K562 (cell line): ENCODE measurements around the gene ERCC1. TPM values are rescaled to one million over a fixed set of nuclear protein-coding genes. Genes with fewer than 3 reads are reported as not detected.
A peak's percentile ranks its signal among the peaks of the same experiment; 100 is the strongest.

Experiments
- ATAC-seq: fragments of 200-7000 bp; cut with Tn5 transposase; 3 replicates; pipeline ENCODE4 v1.9.1; 2020; ENCODE audit warnings: moderate library complexity
- BruUV-seq: library from RNA; stranded (reverse); fragments of 400-500 nt; replicated peaks from 2 replicates; lab custom pipeline; 2021; lab: Mats Ljungman, UMichigan
- CTCF ChIA-PET: fragments of 300-600 bp; formaldehyde crosslinking; extraction: SDS; loops from one replicate; lab custom pipeline; 2021; ENCODE audit warnings: low intra/inter-chr PET ratio; lab: Yijun Ruan, JAX
- POLR2A ChIA-PET: fragments of 300-600, 350-650 bp; sonication (Branson Sonifier 250); formaldehyde crosslinking; extraction: SDS; loops from one replicate; lab custom pipeline; 2021; ENCODE audit warnings: antibody characterized with exemption, inconsistent platforms; lab: Yijun Ruan, JAX
- DNase-seq, 4 experiments: peaks; one replicate each; pipeline versions ENCODE4 v3.0.0 to v3.0.0-alpha.2; 2011 to 2018; ENCODE audit warnings: low spot score in 3 of 4, mixed read lengths in 3 of 4; ENCODE audit errors: extremely low read depth in 1 of 4
- FAIRE-seq: peaks from 2 replicates; lab custom pipeline; 2011; peaks lifted over from hg19 to GRCh38; lab: Jason Lieb, UNC
- H2AFZ ChIP-seq: 2 replicates; pipeline ENCODE4 v1.6.0; 2011; ENCODE audit warnings: low read depth, low read length, control low read depth, inconsistent platforms
- H3K27ac ChIP-seq: fragments of 200-600 bp; 3 replicates; pipeline ENCODE4 v1.8.0; 2011; ENCODE audit warnings: low read depth, mild to moderate bottlenecking, control low read depth, inconsistent platforms, low read length, moderate library complexity, mixed read lengths; ENCODE audit errors: extremely low read depth
- H3K27me3 ChIP-seq, 2 experiments: fragments of 300-600 bp in 1 of 2; 2 replicates in 1 of 2; 3 replicates in 1 of 2; pipeline versions ENCODE4 v1.6.0 to v1.8.0; 2011; ENCODE audit warnings: inconsistent platforms in 2 of 2, low read length in 2 of 2, mild to moderate bottlenecking in 1 of 2, mixed read lengths in 1 of 2, moderate library complexity in 1 of 2; ENCODE audit not compliant: control insufficient read depth in 2 of 2, insufficient read depth in 2 of 2
- H3K36me3 ChIP-seq: fragments of 300-600 bp; 3 replicates; pipeline ENCODE4 v1.8.0; 2011; ENCODE audit warnings: mild to moderate bottlenecking, low read length, inconsistent platforms; ENCODE audit not compliant: control insufficient read depth, insufficient read depth
- H3K4me1 ChIP-seq, 2 experiments: fragments of 200-600 bp in 1 of 2; replicated peaks in 1 of 2; 2 replicates in 1 of 2; 3 replicates in 1 of 2; pipeline versions ENCODE4 v1.5.1 to v1.8.0; 2011; ENCODE audit warnings: inconsistent platforms in 2 of 2, low read length in 2 of 2, mild to moderate bottlenecking in 1 of 2, mixed read lengths in 1 of 2, moderate library complexity in 1 of 2; ENCODE audit not compliant: control insufficient read depth in 2 of 2, insufficient read depth in 2 of 2
- H3K4me2 ChIP-seq: 2 replicates; pipeline ENCODE4 v1.6.1; 2011; ENCODE audit warnings: low read length, control low read depth, inconsistent platforms, mixed read lengths; ENCODE audit not compliant: insufficient read depth
- H3K4me3 ChIP-seq: fragments of 200-600 bp; sonication (generic), shearing (Covaris generic); 2 replicates; pipeline ENCODE4 v1.5.1; 2016; ENCODE audit warnings: control low read depth, inconsistent platforms
- H3K79me2 ChIP-seq: fragments of 200-600 bp; 3 replicates; pipeline ENCODE4 v1.8.0; 2011; ENCODE audit warnings: low read length, inconsistent platforms; ENCODE audit not compliant: control insufficient read depth, insufficient read depth
- H3K9ac ChIP-seq, 2 experiments: 2 replicates each; pipeline versions ENCODE4 v1.6.0 to v1.6.1; 2011; ENCODE audit warnings: low read depth in 2 of 2, low read length in 2 of 2, control low read depth in 1 of 2, inconsistent platforms in 1 of 2, mild to moderate bottlenecking in 1 of 2, mixed read lengths in 1 of 2; ENCODE audit not compliant: insufficient read depth in 1 of 2
- H3K9me1 ChIP-seq: one replicate; pipeline ENCODE4 v1.6.0; 2011; ENCODE audit warnings: inconsistent platforms, mild to moderate bottlenecking, low read length, moderate library complexity; ENCODE audit not compliant: control insufficient read depth, insufficient read depth
- H3K9me3 ChIP-seq: replicated peaks from 2 replicates; pipeline ENCODE4 v1.5.1; 2011; ENCODE audit warnings: low read depth, low read length, inconsistent platforms; ENCODE audit not compliant: control insufficient read depth, insufficient read depth
- H4K20me1 ChIP-seq: replicated peaks from 2 replicates; pipeline ENCODE4 v1.6.1; 2011; ENCODE audit warnings: low read length, inconsistent platforms, mixed read lengths; ENCODE audit not compliant: control insufficient read depth, insufficient read depth
- ADNP ChIP-seq: fragments of 200-800 bp; sonication (Bioruptor generic); IDR thresholded peaks from 2 replicates; pipeline ENCODE4 v1.6.1; 2016; ENCODE audit warnings: missing genetic modification characterization, missing compliant biosample characterization
- CHCHD3 ChIP-seq: fragments of 250-450 bp; sonication (Bioruptor Pico); IDR thresholded peaks from 2 replicates; pipeline ENCODE4 v2.1.2; 2022; ENCODE audit warnings: mild to moderate bottlenecking
- DACH1 ChIP-seq: fragments of 450-650 bp; IDR thresholded peaks from 2 replicates; pipeline ENCODE4 v1.6.1; 2018; ENCODE audit not compliant: partially characterized antibody
- MLLT1 ChIP-seq, 2 experiments: fragments of 450-650 bp; IDR thresholded peaks; 2 replicates each; pipeline ENCODE4 v1.6.1; 2016
- WGBS: fragments of 100-300 bp; shearing (Covaris generic); methylation state at CpG from one replicate; pipeline ENCODE4 v1.1.6; 2016; ENCODE audit warnings: low coverage, mixed read lengths; ENCODE audit not compliant: insufficient coverage; ENCODE audit errors: missing lambda C conversion rate; 5-methylcytosine and 5-hydroxymethylcytosine counted together
- in situ Hi-C: fragments of 300-500 bp; cut with MboI; formaldehyde crosslinking; loops from 4 replicates; pipeline ENCODE4 v1.15.0; 2018; ENCODE audit warnings: inconsistent platforms, mixed read lengths
- intact Hi-C: fragments of 100-400 bp; cut with micrococcal nuclease; formaldehyde crosslinking; loops from 2 replicates; pipeline ENCODE4 v1.14.2; 2022
- polyA plus RNA-seq, 8 experiments: library from polyadenylated mRNA; depleted of rRNA in 4 of 8; stranded (reverse) in 5 of 8; unstranded in 3 of 8; fragments of >200 nt; fragmentation: Nextera tagmentation in 2 of 8; fragmentation: Illumina TruSeq in 1 of 8; extraction: Ambion mirVana in 2 of 8; extraction: Trizol in 1 of 8; gene quantifications; 2 replicates each; pipeline versions ENCODE4 v1.2.1 to v1.2.3, GENCODE V29; 2011 to 2014; ENCODE audit warnings: inconsistent platforms in 1 of 8, missing spikeins in 1 of 8
- total RNA-seq, 7 experiments: library from RNA; depleted of rRNA in 6 of 7; stranded (reverse); fragments of >200 nt in 6 of 7; fragmentation: Illumina TruSeq in 2 of 7; extraction: Trizol in 2 of 7; gene quantifications; 2 replicates each; pipeline versions ENCODE4 v1.2.1 to v1.2.3, GENCODE V29; 2011 to 2021; ENCODE audit warnings: low replicate concordance in 1 of 7

ERCC1 gene
- total and polyA plus RNA-seq, 9 of the 15 experiments (the other 6 are each of a cell fraction or from before 2014, with no cell fraction given) = 9.3 to 92.6 (median 60.0) TPM

DNA sequence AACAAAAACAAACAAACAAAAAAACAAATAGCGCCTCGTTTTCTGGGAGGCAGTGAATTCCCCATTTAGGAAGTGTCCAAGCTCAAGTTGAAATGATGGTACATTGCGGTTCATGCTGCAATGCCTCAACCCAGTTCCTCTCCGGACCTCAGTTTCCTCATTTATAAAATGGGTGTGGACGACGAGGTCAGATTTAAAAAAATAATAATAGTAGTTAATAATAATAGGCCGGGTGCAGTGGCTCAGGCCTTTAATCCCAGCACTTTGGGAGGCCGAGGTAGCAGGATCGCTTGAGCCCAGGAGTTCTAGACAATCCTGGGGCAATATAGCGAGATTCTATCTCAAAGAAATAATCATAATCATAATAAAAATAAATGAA is 15.5 kb upstream of the ERCC1 start:
- H3K27ac ChIP-seq = peak overlapping the region; percentile 93

More for the DNA sequence above, 15.5 kb upstream of the ERCC1 start:
- BruUV-seq = no TSS peak
- intact Hi-C loops (loop anchor here (1.0 kb wide), 1 partner anchor 39 kb away; no protein-coding TSS in a partner anchor), in situ Hi-C loops (no loop called here)
- Histone ChIP-seq H3K9me3 (no peaks in the 10 kb centered on the region), H3K27me3 (no peaks in the 10 kb centered on the region), H3K36me3 (no peaks in the 10 kb centered on the region), H3K4me2 (no peak overlapping the region), H3K4me1 (peaks cover 27 to 43% of the 10 kb centered on the region in 2 experiments), H3K79me2 (no peaks in the 10 kb centered on the region), H3K4me3 (peak overlapping the region; percentile 68), H2AFZ (peak overlapping the region; percentile 86), H4K20me1 (0 out of 2 replicates have a peak, but pooled peaks cover 4% of the 10 kb centered on the region), H3K9me1 (no peaks in the 10 kb centered on the region), H3K9ac (peak overlapping the region; percentile 82 to 93; a peak in 3 of 4 replicates)
- ATAC-seq (no peak), DNase-seq (no peak), FAIRE-seq (no peak)
- ChIA-PET POLR2A (interaction anchor here (0.5 to 3.6 kb wide), 22 partner anchors 9 to 549 kb away, joined by 3 to 51 read pairs (median 5); partner anchors contain the start of genes ERCC1 and FOSB), CTCF (interaction anchor here (0.6 to 6.4 kb wide), 11 partner anchors 11 to 204 kb away, joined by 3 to 179 read pairs (median 8); partner anchors contain the start of gene FOSB)
- WGBS = 26% methylated on average over 10 of the region's 10 CpGs
- TF ChIP-seq CHCHD3 (CRISPR knock-in tag) (no peak), ADNP (peak; percentile 84), DACH1 (peak; percentile 76), MLLT1 (IDR thresholded peaks at IDR 0.05) (0 out of 4 replicates have a peak, but pooled peaks of 1 of the 2 experiments have one; percentile 5)
